H1 (cell line): ENCODE measurements around the gene TAF13. TPM values are rescaled to one million over a fixed set of nuclear protein-coding genes. Genes with fewer than 3 reads are reported as not detected.

Source experiments
- CBX5 ChIP-seq: fragments of 300-800, 300-1000 bp; sonication (generic); IDR thresholded peaks from 2 replicates; pipeline ENCODE4 v1.7.1; 2016; ENCODE audit warnings: antibody characterized with exemption, low read length, low read depth
- CEBPB ChIP-seq: IDR thresholded peaks from 2 replicates; pipeline ENCODE4 v1.6.1; 2012; ENCODE audit warnings: low read depth, low read length
- CREB1 ChIP-seq: IDR thresholded peaks from 2 replicates; pipeline ENCODE4 v1.6.1; 2012; ENCODE audit warnings: inconsistent platforms
- CTBP2 ChIP-seq: IDR thresholded peaks from 2 replicates; pipeline ENCODE4 v1.7.0; 2011; ENCODE audit warnings: borderline replicate concordance, mild to moderate bottlenecking, moderate library complexity, mixed read lengths, low read length; ENCODE audit not compliant: insufficient read depth, insufficient read length
- CTCF ChIP-seq, 3 experiments: IDR thresholded peaks; 1 replicate in 2 of 3; 2 replicates in 1 of 3; pipeline versions ENCODE4 v1.5.1 to v1.6.1; 2011; ENCODE audit warnings: low read length in 3 of 3, mild to moderate bottlenecking in 3 of 3, inconsistent platforms in 2 of 3, low read depth in 1 of 3, moderate library complexity in 1 of 3; ENCODE audit not compliant: insufficient read depth in 1 of 3; ENCODE audit errors: control extremely low read depth in 1 of 3
- EP300 ChIP-seq, 2 experiments: IDR thresholded peaks; 1 replicate in 1 of 2; 2 replicates in 1 of 2; pipeline ENCODE4 v1.6.1; 2011 to 2012; ENCODE audit warnings: low read depth in 2 of 2, low read length in 2 of 2, mild to moderate bottlenecking in 2 of 2, borderline replicate concordance in 1 of 2, inconsistent platforms in 1 of 2, moderate library complexity in 1 of 2
- HDAC2 ChIP-seq, 2 experiments: fragments of 300-600 bp in 1 of 2; sonication (generic) in 1 of 2; IDR thresholded peaks; 2 replicates each; pipeline ENCODE4 v1.6.1; 2011 to 2012; ENCODE audit warnings: low read depth in 2 of 2, low read length in 2 of 2, mild to moderate bottlenecking in 2 of 2, moderate library complexity in 2 of 2, borderline replicate concordance in 1 of 2, inconsistent platforms in 1 of 2
- JUN ChIP-seq: IDR thresholded peaks from 2 replicates; pipeline ENCODE4 v1.6.1; 2011; ENCODE audit warnings: low read depth, mild to moderate bottlenecking, improper control_type of control experiment, low read length
- KDM1A ChIP-seq: fragments of 200-600, 300-600 bp; sonication (generic); IDR thresholded peaks from 2 replicates; pipeline ENCODE4 v1.7.1; 2016; ENCODE audit warnings: mild to moderate bottlenecking, low read length, borderline replicate concordance
- KDM5A ChIP-seq: fragments of 200-600 bp; IDR thresholded peaks from 2 replicates; pipeline ENCODE4 v1.7.1; 2012; ENCODE audit warnings: mild to moderate bottlenecking, low read length, inconsistent platforms, mixed read lengths
- MAFK ChIP-seq: IDR thresholded peaks from 2 replicates; pipeline ENCODE4 v1.6.1; 2012; ENCODE audit warnings: low read depth, mild to moderate bottlenecking, improper control_type of control experiment, low read length
- PHF8 ChIP-seq: fragments of 200-600 bp; sonication (generic); conservative IDR thresholded peaks from 2 replicates; pipeline ENCODE4 v1.7.1; 2012; ENCODE audit warnings: low read depth, mild to moderate bottlenecking, inconsistent platforms, low read length, moderate library complexity
- POLR2A ChIP-seq, 2 experiments: IDR thresholded peaks; 1 replicate in 1 of 2; 2 replicates in 1 of 2; pipeline ENCODE4 v1.6.1; 2011; ENCODE audit warnings: low read depth in 2 of 2, low read length in 2 of 2, mild to moderate bottlenecking in 2 of 2; ENCODE audit errors: control extremely low read depth in 1 of 2
- RAD21 ChIP-seq, 2 experiments: IDR thresholded peaks in 1 of 2; conservative IDR thresholded peaks in 1 of 2; 2 replicates each; pipeline ENCODE4 v1.6.1; 2011; ENCODE audit warnings: low read depth in 2 of 2, low read length in 2 of 2, improper control_type of control experiment in 1 of 2, inconsistent platforms in 1 of 2, mild to moderate bottlenecking in 1 of 2, moderate library complexity in 1 of 2
- TAF7 ChIP-seq: optimal IDR thresholded peaks from 2 replicates; pipeline ENCODE3; 2011; ENCODE audit warnings: low read depth, mild to moderate bottlenecking, inconsistent platforms, low read length, moderate library complexity, borderline replicate concordance
- TCF12 ChIP-seq: IDR thresholded peaks from 2 replicates; pipeline ENCODE4 v1.6.1; 2011; ENCODE audit warnings: low read depth, mild to moderate bottlenecking, low read length
- TEAD4 ChIP-seq: IDR thresholded peaks from 2 replicates; pipeline ENCODE4 v1.6.1; 2012; ENCODE audit warnings: low read depth, low read length, inconsistent platforms, mixed read lengths
- YY1 ChIP-seq: IDR thresholded peaks from 2 replicates; pipeline ENCODE4 v1.6.1; 2011; ENCODE audit warnings: low read depth, mild to moderate bottlenecking, low read length
- polyA plus RNA-seq, 7 experiments: library from polyadenylated mRNA; depleted of rRNA in 3 of 7; stranded (reverse) in 5 of 7; unstranded in 2 of 7; fragments of >200 nt in 5 of 7; fragments of 200-250 nt in 2 of 7; gene quantifications; 1 replicate in 5 of 7; 2 replicates in 1 of 7; 4 replicates in 1 of 7; pipeline versions ENCODE4 v1.2.1 to v1.2.3, GENCODE V29; 2011 to 2013; ENCODE audit warnings: missing spikeins in 2 of 7, mixed read lengths in 2 of 7
- total RNA-seq: library from RNA; stranded (reverse); fragmentation: NEBNext Ultra II Directional; extraction: Animal tissue kit (Norgen Biotek cat#: 25700); gene quantifications from 2 replicates; pipeline ENCODE4 v1.2.1, GENCODE V29; 2021
- TF ChIP-seq, protein P1 (sequence below): IDR thresholded peaks from 2 replicates; pipeline ENCODE4 v1.6.1; 2011; ENCODE audit warnings: low read length, improper control_type of control experiment

Gene TAF13
- total and polyA plus RNA-seq, 2 of the 8 experiments (the other 6 are each of a cell fraction or from before 2014, with no cell fraction given): 13.1 to 41.7 TPM

- TF ChIP-seq EP300 (IDR thresholded peaks at IDR 0.05; ENCODE audit: borderline replicate concordance in 1 of 2, low read depth in 2 of 2, low read length in 2 of 2): peak in 1 of 2 experiments; percentile 83; a peak in 1 of 3 replicates
- no peak for TF ChIP-seq TEAD4
- TF ChIP-seq, protein P1, sequence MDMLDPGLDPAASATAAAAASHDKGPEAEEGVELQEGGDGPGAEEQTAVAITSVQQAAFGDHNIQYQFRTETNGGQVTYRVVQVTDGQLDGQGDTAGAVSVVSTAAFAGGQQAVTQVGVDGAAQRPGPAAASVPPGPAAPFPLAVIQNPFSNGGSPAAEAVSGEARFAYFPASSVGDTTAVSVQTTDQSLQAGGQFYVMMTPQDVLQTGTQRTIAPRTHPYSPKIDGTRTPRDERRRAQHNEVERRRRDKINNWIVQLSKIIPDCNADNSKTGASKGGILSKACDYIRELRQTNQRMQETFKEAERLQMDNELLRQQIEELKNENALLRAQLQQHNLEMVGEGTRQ: peak; percentile 20
- TF ChIP-seq CREB1: no peak
- TF ChIP-seq YY1: no peak
- peak; percentile 82 to 92 (median 87) for TF ChIP-seq CTCF (IDR thresholded peaks at IDR 0.05; ENCODE audit: control extremely low read depth in 1 of 3, insufficient read depth in 1 of 3, low read depth in 1 of 3, low read length in 3 of 3)
- TF ChIP-seq PHF8: peak; percentile 98
- no peak for TF ChIP-seq CBX5
- no peak for TF ChIP-seq JUN
- TF ChIP-seq CEBPB: no peak
- no peak for TF ChIP-seq CTBP2
- TF ChIP-seq RAD21 (IDR thresholded peaks at IDR 0.05 in 1 of 2, conservative IDR thresholded peaks at IDR 0.05 in 1 of 2; ENCODE audit: low read depth in 2 of 2, low read length in 2 of 2): peak; percentile 44 to 57; a peak in 3 of 4 replicates
- peak; percentile 52 to 77; a peak in 1 of 4 replicates for TF ChIP-seq HDAC2 (IDR thresholded peaks at IDR 0.05; ENCODE audit: borderline replicate concordance in 1 of 2, low read depth in 2 of 2, low read length in 2 of 2)
- peak; percentile 97 for TF ChIP-seq TAF7
- TF ChIP-seq TCF12: no peak
- TF ChIP-seq KDM1A: no peak
- 0 out of 2 replicates have a peak, but pooled peaks have one; percentile 47 for TF ChIP-seq KDM5A
- peak; percentile 99 to 100 for TF ChIP-seq POLR2A (IDR thresholded peaks at IDR 0.05; ENCODE audit: control extremely low read depth in 1 of 2, low read depth in 2 of 2, low read length in 2 of 2)
- TF ChIP-seq MAFK: no peak
These were observed 24.4 kb upstream of the TAF13 start (continued) for GRCh38 chr1:109099938-109100773.
